Epithelial cell of esophagus (primary cell): Measurements from ENCODE around the gene FERMT2.

Experiments used
- DNase-seq: peaks from one replicate; pipeline ENCODE4 v3.0.0; 2010; ENCODE audit warnings: low read depth
- H3K4me3 ChIP-seq: 2 replicates; pipeline ENCODE4 v1.5.1; 2011; ENCODE audit warnings: mild to moderate bottlenecking, low read length, control low read depth
- CTCF ChIP-seq: IDR thresholded peaks from 2 replicates; pipeline ENCODE4 v1.5.1; 2011; ENCODE audit warnings: low read depth, mild to moderate bottlenecking, low read length, control low read depth, inconsistent platforms; ENCODE audit not compliant: insufficient read depth; ENCODE audit errors: missing control alignments

FERMT2 gene

GRCh38 chr14:52879958-52880357 is 70.9 kb downstream of the FERMT2 start:
- DNase-seq: no peak
- no peak overlapping the region for H3K4me3 ChIP-seq
- TF ChIP-seq CTCF: no peak

- no peak overlapping the region for H3K4me3 ChIP-seq
- TF ChIP-seq CTCF: no peak
- DNase-seq: no peak
Measured at GRCh38 chr14:52878946-52879345, 71.9 kb downstream of the FERMT2 start.

- no peak for DNase-seq
- no peak overlapping the region for H3K4me3 ChIP-seq
- no peak for TF ChIP-seq CTCF
Measured at GRCh38 chr14:52878469-52878868, 72.4 kb downstream of the FERMT2 start.

- DNase-seq: no peak
- no peak for TF ChIP-seq CTCF
- H3K4me3 ChIP-seq: no peak overlapping the region
Measured at GRCh38 chr14:52877628-52878027, 73.2 kb downstream of the FERMT2 start.

GRCh38 chr14:52876806-52877205 is 74.0 kb downstream of the FERMT2 start:
- H3K4me3 ChIP-seq: no peak overlapping the region
- DNase-seq: no peak
- no peak for TF ChIP-seq CTCF

- TF ChIP-seq CTCF: no peak
- DNase-seq: no peak
- H3K4me3 ChIP-seq: no peak overlapping the region
Measured at GRCh38 chr14:52876311-52876710, 74.5 kb downstream of the FERMT2 start.

- no peak for DNase-seq
- H3K4me3 ChIP-seq: no peak overlapping the region
- no peak for TF ChIP-seq CTCF
Measured at GRCh38 chr14:52875707-52876106, 75.1 kb downstream of the FERMT2 start.
